HL-60 (cell line): ENCODE data around the gene CRY2.

ENCODE experiments used
- DNase-seq, 2 experiments: peaks; one replicate each; pipeline ENCODE4 v3.0.0-alpha.2; 2010 to 2020; ENCODE audit warnings: low read depth in 1 of 2, low spot score in 1 of 2
- H3K27ac ChIP-seq: fragments of 250-450 bp; sonication (Bioruptor Pico); replicated peaks from 2 replicates; pipeline ENCODE4 v1.5.1; 2020; ENCODE audit warnings: mild to moderate bottlenecking, moderate library complexity
- H3K27me3 ChIP-seq: fragments of 250-450 bp; sonication (Bioruptor Pico); 2 replicates; pipeline ENCODE4 v1.5.1; 2021; ENCODE audit warnings: mild to moderate bottlenecking, moderate library complexity; ENCODE audit not compliant: insufficient read depth, poor library complexity, severe bottlenecking
- H3K4me3 ChIP-seq: replicated peaks from 2 replicates; pipeline ENCODE4 v1.5.1; 2011; ENCODE audit warnings: mild to moderate bottlenecking, control low read depth, low read length; ENCODE audit not compliant: insufficient read depth
- GABPA ChIP-seq: IDR thresholded peaks from 2 replicates; pipeline ENCODE4 v1.6.1; 2012; ENCODE audit warnings: low read depth
- POLR2AphosphoS5 ChIP-seq: IDR thresholded peaks from 2 replicates; pipeline ENCODE4 v1.6.1; 2012; ENCODE audit warnings: low read depth
- SPI1 ChIP-seq: IDR thresholded peaks from 2 replicates; pipeline ENCODE4 v1.6.1; 2012; ENCODE audit warnings: low read depth, mild to moderate bottlenecking, borderline replicate concordance
- TF ChIP-seq, protein P1 (sequence below): IDR thresholded peaks from one replicate; pipeline ENCODE4 v1.5.1; 2011; ENCODE audit warnings: low read length, control low read depth, inconsistent platforms; ENCODE audit not compliant: insufficient read depth
- TF ChIP-seq, protein P2 (sequence below): IDR thresholded peaks from 2 replicates; pipeline ENCODE4 v1.6.1; 2012; ENCODE audit warnings: low read depth; ENCODE audit not compliant: insufficient replicate concordance

The CRY2 gene

DNA sequence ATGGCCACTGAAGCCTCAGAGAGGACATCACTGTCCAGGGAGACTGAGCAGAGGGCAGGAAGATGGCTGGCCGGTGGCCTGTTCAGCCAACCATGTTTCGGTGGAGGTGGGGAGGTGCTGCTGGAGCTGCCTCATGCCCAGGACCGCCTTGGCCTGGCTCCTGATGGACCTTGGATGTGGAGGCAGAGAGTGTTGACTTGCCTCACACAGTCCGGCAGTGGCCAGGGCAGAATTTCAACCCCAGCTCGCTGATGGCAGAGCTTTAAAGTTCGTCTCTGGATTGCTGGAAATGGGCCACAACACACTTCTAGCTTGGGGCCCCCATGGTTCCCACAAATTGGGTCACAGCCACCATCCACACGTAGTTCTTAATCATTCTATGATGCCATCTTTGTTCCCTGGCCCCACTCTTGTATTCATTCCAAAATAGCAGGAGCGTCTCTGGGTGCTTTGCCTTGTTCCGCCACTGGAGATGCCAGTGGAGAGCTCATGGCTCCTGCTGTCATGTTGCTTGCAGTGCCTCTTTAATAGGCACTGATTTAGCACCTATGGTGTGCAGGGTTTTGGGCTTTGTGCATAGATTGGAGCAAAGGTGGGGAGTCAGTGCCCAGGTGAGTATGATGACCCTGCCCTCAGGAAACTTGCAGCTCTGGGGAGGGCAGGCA is 43.7 kb downstream of the CRY2 start:
- Histone ChIP-seq H3K4me3 (no peak overlapping the region), H3K27ac (no peak overlapping the region), H3K27me3 (peaks cover 3% of the 10 kb centered on the region)
- no peak for TF ChIP-seq POLR2AphosphoS5
- TF ChIP-seq, protein P1, sequence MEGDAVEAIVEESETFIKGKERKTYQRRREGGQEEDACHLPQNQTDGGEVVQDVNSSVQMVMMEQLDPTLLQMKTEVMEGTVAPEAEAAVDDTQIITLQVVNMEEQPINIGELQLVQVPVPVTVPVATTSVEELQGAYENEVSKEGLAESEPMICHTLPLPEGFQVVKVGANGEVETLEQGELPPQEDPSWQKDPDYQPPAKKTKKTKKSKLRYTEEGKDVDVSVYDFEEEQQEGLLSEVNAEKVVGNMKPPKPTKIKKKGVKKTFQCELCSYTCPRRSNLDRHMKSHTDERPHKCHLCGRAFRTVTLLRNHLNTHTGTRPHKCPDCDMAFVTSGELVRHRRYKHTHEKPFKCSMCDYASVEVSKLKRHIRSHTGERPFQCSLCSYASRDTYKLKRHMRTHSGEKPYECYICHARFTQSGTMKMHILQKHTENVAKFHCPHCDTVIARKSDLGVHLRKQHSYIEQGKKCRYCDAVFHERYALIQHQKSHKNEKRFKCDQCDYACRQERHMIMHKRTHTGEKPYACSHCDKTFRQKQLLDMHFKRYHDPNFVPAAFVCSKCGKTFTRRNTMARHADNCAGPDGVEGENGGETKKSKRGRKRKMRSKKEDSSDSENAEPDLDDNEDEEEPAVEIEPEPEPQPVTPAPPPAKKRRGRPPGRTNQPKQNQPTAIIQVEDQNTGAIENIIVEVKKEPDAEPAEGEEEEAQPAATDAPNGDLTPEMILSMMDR, result no peak
- TF ChIP-seq GABPA, result no peak
- TF ChIP-seq, protein P2, sequence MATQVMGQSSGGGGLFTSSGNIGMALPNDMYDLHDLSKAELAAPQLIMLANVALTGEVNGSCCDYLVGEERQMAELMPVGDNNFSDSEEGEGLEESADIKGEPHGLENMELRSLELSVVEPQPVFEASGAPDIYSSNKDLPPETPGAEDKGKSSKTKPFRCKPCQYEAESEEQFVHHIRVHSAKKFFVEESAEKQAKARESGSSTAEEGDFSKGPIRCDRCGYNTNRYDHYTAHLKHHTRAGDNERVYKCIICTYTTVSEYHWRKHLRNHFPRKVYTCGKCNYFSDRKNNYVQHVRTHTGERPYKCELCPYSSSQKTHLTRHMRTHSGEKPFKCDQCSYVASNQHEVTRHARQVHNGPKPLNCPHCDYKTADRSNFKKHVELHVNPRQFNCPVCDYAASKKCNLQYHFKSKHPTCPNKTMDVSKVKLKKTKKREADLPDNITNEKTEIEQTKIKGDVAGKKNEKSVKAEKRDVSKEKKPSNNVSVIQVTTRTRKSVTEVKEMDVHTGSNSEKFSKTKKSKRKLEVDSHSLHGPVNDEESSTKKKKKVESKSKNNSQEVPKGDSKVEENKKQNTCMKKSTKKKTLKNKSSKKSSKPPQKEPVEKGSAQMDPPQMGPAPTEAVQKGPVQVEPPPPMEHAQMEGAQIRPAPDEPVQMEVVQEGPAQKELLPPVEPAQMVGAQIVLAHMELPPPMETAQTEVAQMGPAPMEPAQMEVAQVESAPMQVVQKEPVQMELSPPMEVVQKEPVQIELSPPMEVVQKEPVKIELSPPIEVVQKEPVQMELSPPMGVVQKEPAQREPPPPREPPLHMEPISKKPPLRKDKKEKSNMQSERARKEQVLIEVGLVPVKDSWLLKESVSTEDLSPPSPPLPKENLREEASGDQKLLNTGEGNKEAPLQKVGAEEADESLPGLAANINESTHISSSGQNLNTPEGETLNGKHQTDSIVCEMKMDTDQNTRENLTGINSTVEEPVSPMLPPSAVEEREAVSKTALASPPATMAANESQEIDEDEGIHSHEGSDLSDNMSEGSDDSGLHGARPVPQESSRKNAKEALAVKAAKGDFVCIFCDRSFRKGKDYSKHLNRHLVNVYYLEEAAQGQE, result no peak
- no peak for TF ChIP-seq SPI1
- DNase-seq, result no peak

DNA sequence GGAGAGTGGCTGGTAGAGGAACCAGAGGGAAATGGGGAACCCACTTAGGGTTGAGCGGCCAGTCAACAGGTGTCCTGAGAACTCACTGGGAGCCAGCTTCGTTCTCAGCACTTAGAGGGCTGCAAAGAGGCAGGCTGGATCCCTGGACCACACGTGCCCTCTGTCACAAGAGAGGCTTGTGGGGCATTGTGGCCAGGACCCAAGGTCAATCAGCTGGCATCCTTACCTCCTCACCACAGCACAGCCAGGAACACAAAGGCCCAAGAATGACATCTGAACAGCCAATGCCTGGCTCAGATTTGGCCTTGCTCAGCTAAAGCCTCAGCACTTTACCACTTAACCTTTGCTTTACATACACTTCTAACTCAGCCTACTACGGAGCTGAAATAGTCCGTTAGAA is 45.6 kb downstream of the CRY2 start:
- Histone ChIP-seq H3K4me3 (no peak overlapping the region), H3K27ac (no peak overlapping the region), H3K27me3 (peaks cover 5% of the 10 kb centered on the region)
- TF ChIP-seq, protein P1, result no peak
- TF ChIP-seq GABPA, result no peak
- no peak for TF ChIP-seq POLR2AphosphoS5
- TF ChIP-seq, protein P2, result no peak
- no peak for TF ChIP-seq SPI1
- no peak for DNase-seq

DNA sequence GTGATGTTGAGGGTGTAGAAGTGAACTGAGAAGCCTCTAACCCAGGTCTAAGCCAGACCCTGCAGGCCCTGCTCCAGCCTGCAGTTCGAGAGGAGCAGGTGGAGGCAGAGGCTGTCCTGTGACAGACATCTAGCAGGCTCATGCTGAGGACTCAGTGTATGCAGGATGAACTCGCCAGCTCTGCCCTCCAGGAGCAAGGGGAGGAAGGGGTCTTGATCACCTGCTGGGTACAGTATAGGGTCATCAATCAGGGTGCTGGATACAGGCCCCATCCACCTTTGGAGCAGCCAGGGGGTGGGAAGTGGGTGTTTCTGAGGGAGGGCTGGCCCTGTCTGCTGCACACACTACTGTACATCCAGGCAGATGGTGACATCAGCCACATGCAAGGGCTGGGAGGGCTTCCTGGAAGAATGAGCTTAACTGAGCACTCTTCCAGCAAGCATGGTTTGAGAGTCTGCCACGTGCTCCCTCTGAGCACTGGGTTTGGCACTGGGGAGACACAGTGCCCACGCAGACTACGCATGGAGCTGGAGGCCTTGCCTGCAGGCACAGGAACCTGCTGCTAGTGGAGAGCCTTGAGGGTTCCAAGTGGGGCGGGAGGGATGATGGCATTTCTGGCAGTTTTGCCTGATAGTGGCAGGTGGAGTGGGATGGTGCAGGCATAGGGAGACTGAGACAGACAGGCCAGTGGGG is 47.4 kb downstream of the CRY2 start:
- H3K27ac ChIP-seq, result no peak overlapping the region
- no peak for DNase-seq
- H3K27me3 ChIP-seq, result peaks cover 18% of the 10 kb centered on the region
- no peak for TF ChIP-seq SPI1
- TF ChIP-seq, protein P1, result no peak
- H3K4me3 ChIP-seq, result no peak overlapping the region
